NB4 (cell line): ENCODE measurements around the gene GALNS.
A peak's percentile ranks its signal among the peaks of the same experiment; 100 is the strongest.

Source experiments
- DNase-seq: peaks from one replicate; pipeline ENCODE4 v3.0.0; 2010; ENCODE audit warnings: low read depth
- H3K4me3 ChIP-seq: one replicate; pipeline ENCODE4 v1.5.1; 2011; ENCODE audit warnings: mild to moderate bottlenecking, low read depth, low read length, moderate library complexity
- CTCF ChIP-seq: IDR thresholded peaks from one replicate; pipeline ENCODE4 v1.5.1; 2012; ENCODE audit warnings: low read depth, low read length
- MAX ChIP-seq: IDR thresholded peaks from 2 replicates; pipeline ENCODE4 v1.6.1; 2011; ENCODE audit warnings: low read depth, low read length
- MYC ChIP-seq: IDR thresholded peaks from 2 replicates; pipeline ENCODE4 v1.6.1; 2011; ENCODE audit warnings: low read depth, low read length
- POLR2A ChIP-seq: IDR thresholded peaks from 2 replicates; pipeline ENCODE4 v1.6.1; 2011; ENCODE audit warnings: mild to moderate bottlenecking; ENCODE audit not compliant: insufficient read length; ENCODE audit errors: extremely low read depth

GALNS gene

GRCh38 chr16:88816736-88817535 lies 39.8 kb downstream of the GALNS start:
- TF ChIP-seq POLR2A (no peak), MAX (no peak), CTCF (no peak), MYC (no peak)
- no peak overlapping the region for H3K4me3 ChIP-seq
- DNase-seq, result no peak

- H3K4me3 ChIP-seq, result no peak overlapping the region
- peak; percentile 96 for TF ChIP-seq CTCF
- TF ChIP-seq MAX, result peak; percentile 49; the same call in 1 of the 2 replicates
- TF ChIP-seq MYC, result no peak; the same call in 1 of the 2 replicates
- TF ChIP-seq POLR2A, result no peak
- DNase-seq, result peak; percentile 75
These were observed 40.7 kb downstream of the GALNS start for GRCh38 chr16:88815901-88816589.

GRCh38 chr16:88815227-88815626 lies 41.5 kb downstream of the GALNS start:
- no peak for DNase-seq
- no peak overlapping the region for H3K4me3 ChIP-seq
- TF ChIP-seq POLR2A, result no peak
- no peak for TF ChIP-seq MAX

GRCh38 chr16:88814144-88814502 lies 42.6 kb downstream of the GALNS start:
- TF ChIP-seq MAX, result no peak
- TF ChIP-seq CTCF, result no peak
- TF ChIP-seq POLR2A, result no peak
- TF ChIP-seq MYC, result no peak
- DNase-seq, result no peak
- no peak overlapping the region for H3K4me3 ChIP-seq

GRCh38 chr16:88813269-88814143 lies 43.2 kb downstream of the GALNS start:
- TF ChIP-seq POLR2A (no peak), MAX (no peak), MYC (no peak), CTCF (no peak)
- H3K4me3 ChIP-seq, result no peak overlapping the region
- no peak for DNase-seq
